Measurements from ENCODE around the gene MMP1. TPM values are rescaled to one million over a fixed set of nuclear protein-coding genes. Genes with fewer than 3 reads are reported as not detected.

The MMP1 gene
- total and polyA plus RNA-seq, 2 of the 4 experiments (the other 2 are of a cell fraction) = 166 to 245 TPM

DNA sequence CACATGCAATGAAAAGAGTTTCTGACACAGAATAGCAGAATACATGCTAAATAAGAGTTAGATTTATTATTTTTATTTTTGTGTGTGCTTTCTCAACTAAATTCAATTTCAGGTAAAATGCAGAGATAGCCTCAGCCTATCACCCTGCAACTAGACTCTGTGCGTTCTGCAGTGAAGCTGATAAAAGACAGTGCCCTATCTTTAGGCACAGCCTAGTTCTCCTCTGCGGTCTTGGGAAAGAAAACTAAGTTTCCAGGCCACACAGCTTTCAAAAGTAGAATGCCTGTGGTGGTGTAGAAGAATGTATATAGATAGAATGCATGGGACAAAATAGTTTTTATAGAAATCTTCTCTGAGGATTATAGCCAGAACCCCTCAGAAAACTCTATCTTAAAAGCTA, 12.0 kb upstream of the MMP1 start (continued):
- TF ChIP-seq CTCF (conservative IDR thresholded peaks at IDR 0.05; ENCODE audit: low read depth, low read length) (no peak), MAFK (IDR thresholded peaks at IDR 0.05; ENCODE audit: low read depth, low read length) (no peak)

- Histone ChIP-seq H3K27ac (ENCODE audit: insufficient read depth, low read length) (no peak overlapping the region), H2BK120ac (ENCODE audit: low read depth, low read length) (no peak overlapping the region), H3K14ac (replicated peaks; ENCODE audit: low read depth, low read length) (no peak overlapping the region), H3K23ac (ENCODE audit: low read depth, low read length) (no peak overlapping the region), H3K9ac (ENCODE audit: low read depth, low read length) (no peak overlapping the region), H4K20me1 (ENCODE audit: insufficient read depth, low read length) (no peaks in the 10 kb centered on the region), H3K27me3 (ENCODE audit: control insufficient read depth, insufficient read depth, low read length) (no peaks in the 10 kb centered on the region), H3K4me2 (ENCODE audit: low read depth, low read length) (no peak overlapping the region), H3K9me1 (ENCODE audit: insufficient read depth, low read length) (no peaks in the 10 kb centered on the region), H2AK5ac (ENCODE audit: low read depth, low read length) (no peak overlapping the region), H3K36me3 (ENCODE audit: control insufficient read depth, insufficient read depth, low read length) (no peaks in the 10 kb centered on the region), H4K8ac (ENCODE audit: low read depth in 2 of 2, low read length in 2 of 2) (no peak overlapping the region), H3K4me1 (ENCODE audit: control insufficient read depth, insufficient read depth, low read length) (no peaks in the 10 kb centered on the region), H3K56ac (ENCODE audit: extremely low read depth, insufficient read depth, low read length) (no peak overlapping the region), H3K79me1 (ENCODE audit: low read depth in 1 of 2, low read length in 2 of 2) (no peaks in the 10 kb centered on the region), H2AFZ (replicated peaks; ENCODE audit: low read length, poor library complexity) (peak overlapping the region; percentile 4), H3K9me3 (ENCODE audit: control insufficient read depth, insufficient read depth, low read length) (no peaks in the 10 kb centered on the region), H3K18ac (ENCODE audit: low read depth, low read length) (no peak overlapping the region), H4K5ac (ENCODE audit: low read depth, low read length) (no peak overlapping the region), H4K91ac (ENCODE audit: insufficient read depth, low read depth, low read length) (no peak overlapping the region), H2BK15ac (ENCODE audit: low read depth, low read length) (no peak overlapping the region), H2BK5ac (ENCODE audit: low read depth, low read length, poor library complexity, severe bottlenecking) (no peak overlapping the region), H2BK20ac (ENCODE audit: low read depth, low read length) (no peak overlapping the region), H2AK9ac (replicated peaks; ENCODE audit: low read depth, low read length, poor library complexity) (no peak overlapping the region), H3K4ac (ENCODE audit: low read depth, low read length) (no peak overlapping the region), H3K4me3 (ENCODE audit: insufficient read depth, low read depth, low read length) (no peak overlapping the region)
- POLR2A ChIA-PET (ENCODE audit: unreplicated experiment) = no interaction called here
- TF ChIP-seq FOS (IDR thresholded peaks at IDR 0.05; ENCODE audit: low read depth, low read length) = no peak
- TF ChIP-seq CTCF (conservative IDR thresholded peaks at IDR 0.05; ENCODE audit: low read depth, low read length) = peak; percentile 33; the same call in 1 of the 2 replicates
- intact Hi-C loops (cut with micrococcal nuclease) (no loop called here), dilution Hi-C loops (cut with HindIII; ENCODE audit: low sequenced_read_pairs, unreplicated experiment) (no loop called here), in situ Hi-C loops (cut with MboI; ENCODE audit: low sequenced_read_pairs) (no loop called here)
- CTCF ChIA-PET = no interaction called here
- ATAC-seq (ENCODE audit: low read depth) = peak; percentile 48; the same call in 1 of the 2 replicates
- no CpG with 5 or more reads among the region's 19 CpGs for whole genome bisulfite sequencing, 2 experiments (ENCODE audit: extremely low coverage in 2 of 2, insufficient read length in 1 of 2)
- DNase-seq = peak; percentile 19
- no TSS peak for BruUV-seq (replicated peaks)
These were observed 10.0 kb upstream of the MMP1 start for GRCh38 chr11:102807921-102808320.

Measured in IMR-90 (cell line).